ENCODE results near the gene ZC3H14.

DNA sequence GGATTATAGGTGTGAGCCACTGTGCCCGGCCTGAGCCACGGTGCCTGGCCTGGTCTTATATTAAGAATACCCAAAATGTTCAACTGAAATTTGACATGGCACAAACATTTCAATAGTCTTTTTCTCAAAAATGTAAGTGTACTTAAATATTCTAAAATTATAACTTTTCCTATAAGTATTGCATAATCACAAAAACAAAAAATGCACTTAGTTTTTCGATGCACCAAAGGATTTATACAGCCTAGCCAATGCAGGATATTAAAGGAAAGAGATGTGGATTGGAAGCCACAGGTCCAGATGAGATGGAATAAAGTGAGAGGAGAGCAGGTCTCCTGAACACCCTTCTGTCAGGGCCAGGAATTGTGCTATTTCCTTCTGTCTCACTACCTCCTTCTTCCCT is 62.8 kb downstream of the ZC3H14 start:
- no peak for TF ChIP-seq SP1 (IDR thresholded peaks at IDR 0.05)
- no peak for TF ChIP-seq PKNOX1 (IDR thresholded peaks at IDR 0.05)
- TF ChIP-seq TARDBP (IDR thresholded peaks at IDR 0.05), result no peak
- TF ChIP-seq BHLHE40 (IDR thresholded peaks at IDR 0.05; ENCODE audit: borderline replicate concordance), result no peak
- no peak for TF ChIP-seq ARNT (IDR thresholded peaks at IDR 0.05)
- no peak for TF ChIP-seq FOXK2 (IDR thresholded peaks at IDR 0.05)
- TF ChIP-seq ZNF384 (IDR thresholded peaks at IDR 0.05), result no peak
- no peak for TF ChIP-seq FOXA1 (IDR thresholded peaks at IDR 0.05)
- no peak for TF ChIP-seq SUZ12 (IDR thresholded peaks at IDR 0.05)
- no peak for TF ChIP-seq NFRKB (IDR thresholded peaks at IDR 0.05)
- no peak for TF ChIP-seq FOXM1 (IDR thresholded peaks at IDR 0.05; ENCODE audit: borderline replicate concordance)
